Esophagus squamous epithelium (tissue), 5 donors: Measurements from ENCODE around the gene OR4K2. TPM values are rescaled to one million over a fixed set of nuclear protein-coding genes. Genes with fewer than 3 reads are reported as not detected.

ENCODE experiments used
- DNase-seq: peaks from one replicate; lab custom pipeline; 2025; lab: John Stamatoyannopoulos, UW
- H3K27ac ChIP-seq, 4 donors: fragments of 200-600 bp; sonication (generic); one replicate each; pipeline ENCODE4 v1.5.1; 2016 to 2019; ENCODE audit warnings: mild to moderate bottlenecking in 1 of 4
- H3K27me3 ChIP-seq, 4 donors: fragments of 200-600 bp; sonication (generic); 1 replicate in 3 of 4; 2 replicates in 1 of 4; pipeline versions ENCODE4 v1.5.1 to v1.6.0; 2017 to 2021; ENCODE audit warnings: antibody characterized with exemption in 1 of 4
- H3K36me3 ChIP-seq, 3 donors: fragments of 200-600 bp; sonication (generic); one replicate each; pipeline ENCODE4 v1.5.1; 2016 to 2019
- H3K4me1 ChIP-seq, 3 donors: fragments of 200-600 bp; sonication (generic); one replicate each; pipeline ENCODE4 v1.5.1; 2017 to 2019
- H3K4me3 ChIP-seq, 4 donors: fragments of 200-600 bp; sonication (generic); 1 replicate in 3 of 4; 2 replicates in 1 of 4; pipeline ENCODE4 v1.5.1; 2016 to 2019; ENCODE audit warnings: mild to moderate bottlenecking in 2 of 4, moderate library complexity in 1 of 4
- H3K9me3 ChIP-seq, 3 donors: fragments of 200-600 bp; sonication (generic); one replicate each; pipeline ENCODE4 v1.5.1; 2016 to 2019
- CTCF ChIP-seq, 6 experiments: fragments of 450-650 bp in 4 of 6; fragments of 200-600 bp in 2 of 6; sonication (generic) in 2 of 6; IDR thresholded peaks; one replicate each; pipeline ENCODE4 v1.5.1; 2016 to 2019; ENCODE audit warnings: antibody characterized with exemption in 6 of 6, mild to moderate bottlenecking in 4 of 6, moderate library complexity in 4 of 6
- POLR2A ChIP-seq, 4 donors: fragments of 450-650 bp; IDR thresholded peaks; one replicate each; pipeline ENCODE4 v1.6.1; 2017; ENCODE audit warnings: antibody characterized with exemption in 4 of 4, mild to moderate bottlenecking in 4 of 4, moderate library complexity in 3 of 4
- whole genome bisulfite sequencing, 2 donors: methylation state at CpG; one replicate each; pipeline ENCODE4 v1.1.5; 2018; 5-methylcytosine and 5-hydroxymethylcytosine counted together
- intact Hi-C: fragments of 100-400 bp; cut with DNase I; formaldehyde crosslinking; loops from one replicate; pipeline ENCODE4 v1.15.0; 2022
- total RNA-seq, 4 donors: library from RNA; depleted of rRNA; stranded (reverse); fragments of >200 nt; gene quantifications; one replicate each; pipeline ENCODE4 v1.1.0, GENCODE V29; 2016
- donor health status: DM: yes; HTN: yes; CAD: no.

Gene OR4K2
- total RNA-seq, 4 donors from 2014 or later = not detected

DNA sequence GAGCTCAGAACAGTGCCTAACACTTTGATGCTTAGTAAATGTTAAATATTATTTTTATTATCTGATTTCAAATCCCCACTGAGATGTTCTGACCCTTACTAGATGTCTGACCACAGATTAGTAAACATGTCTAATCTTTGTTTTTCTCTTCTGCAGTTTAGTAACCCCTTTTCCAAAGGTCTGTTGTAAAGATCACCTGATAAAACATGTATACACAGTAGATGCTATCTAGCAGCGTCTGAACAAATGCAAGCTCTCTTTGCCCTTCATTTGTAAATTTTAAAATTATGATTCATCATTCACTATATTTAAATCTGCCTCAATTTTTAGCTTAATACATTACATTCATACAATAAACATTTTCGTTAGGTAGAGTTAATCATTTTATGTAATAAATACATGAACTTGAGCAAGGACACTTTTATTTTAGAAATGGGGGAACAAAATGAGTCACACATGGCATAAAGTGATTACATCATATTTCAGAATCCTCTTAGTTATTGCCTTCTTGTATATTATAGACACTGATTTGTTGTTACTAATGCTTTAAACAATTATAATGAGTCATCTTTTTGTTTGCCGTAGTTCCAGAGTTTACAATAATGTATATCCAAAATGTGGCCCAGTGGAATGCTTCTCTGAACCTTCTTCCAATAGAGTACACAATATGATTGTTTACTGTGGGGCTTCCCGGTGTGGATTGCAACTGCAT lies 43.8 kb downstream of the OR4K2 start:
- H3K9me3 ChIP-seq = peaks cover 0 to 15% (median 3%) of the 10 kb centered on the region in 3 donors
- H3K27me3 ChIP-seq = no peaks in the 10 kb centered on the region
- H3K27ac ChIP-seq = no peak overlapping the region
- H3K4me3 ChIP-seq = no peak overlapping the region
- TF ChIP-seq POLR2A (IDR thresholded peaks at IDR 0.05) (no peak), CTCF (IDR thresholded peaks at IDR 0.05) (no peak)
- intact Hi-C loops = no loop called here
- 36 to 40% methylated on average over 4 of the region's 4 CpGs for WGBS, 2 donors
- no peaks in the 10 kb centered on the region for H3K4me1 ChIP-seq
- H3K36me3 ChIP-seq = no peaks in the 10 kb centered on the region
- no peak for DNase-seq

DNA sequence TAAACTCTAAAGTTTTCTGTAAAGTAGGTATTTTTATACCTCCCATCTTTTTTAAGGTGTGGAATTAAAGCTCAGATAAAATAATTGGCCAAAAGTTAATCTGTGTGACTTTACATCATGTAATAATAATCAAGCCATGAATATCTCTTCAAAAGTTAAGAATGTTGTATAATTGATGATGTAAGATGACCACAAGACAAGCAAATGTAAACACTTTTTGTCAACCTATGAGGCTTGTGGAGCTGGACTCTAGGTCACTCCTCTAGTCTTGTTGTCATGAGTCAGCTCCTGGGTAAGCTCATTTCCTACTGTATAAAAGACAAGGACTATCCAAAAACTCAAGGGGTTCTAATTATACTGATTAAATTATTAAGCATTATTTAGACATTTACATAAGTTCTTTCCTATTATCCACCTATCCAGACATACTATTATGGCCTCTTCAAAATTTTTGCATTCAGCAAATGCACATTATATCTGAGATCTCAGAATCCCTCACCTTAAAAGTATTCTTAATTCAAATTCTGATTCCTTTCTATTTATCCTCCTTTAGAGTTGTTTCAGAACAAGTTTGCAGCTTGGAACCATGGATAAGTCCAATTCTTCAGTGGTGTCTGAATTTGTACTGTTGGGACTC lies 45.2 kb downstream of the OR4K2 start, which contains the start of gene OR4K5:
Gene OR4K5, plus strand, starts transcription at position 587 of the 637 bp plus-strand sequence. Its CDS starts 0 bp downstream, at position 587.
- H3K27ac ChIP-seq = no peak within 1 kb of the TSS
- H3K9me3 ChIP-seq = peaks cover 0 to 15% (median 3%) of the 10 kb centered on the region in 3 donors
- H3K27me3 ChIP-seq = no peaks in the 10 kb centered on the region

GRCh38 chr14:19930617-19931016 lies 55.7 kb downstream of the OR4K2 start, which contains the start of gene OR4K1:
TSS of gene OR4K1 (plus strand) at chr14:19930917. CDS start at chr14:19935667, 4,750 bp downstream.
- H3K4me1 ChIP-seq = no peaks in the 10 kb centered on the region
- H3K27me3 ChIP-seq = no peaks in the 10 kb centered on the region
- whole genome bisulfite sequencing, 2 donors = 61 to 70% methylated on average over 3 of the region's 3 CpGs
- TF ChIP-seq POLR2A (IDR thresholded peaks at IDR 0.05) = no peak
- no peaks in the 10 kb centered on the region for H3K9me3 ChIP-seq
- intact Hi-C loops = no loop called here
- no peak within 1 kb of the TSS for H3K27ac ChIP-seq
- no peak within 1 kb of the TSS for H3K4me3 ChIP-seq
- no peaks in the 10 kb centered on the region for H3K36me3 ChIP-seq
- DNase-seq = no peak

More for the DNA sequence above, 45.2 kb downstream of the OR4K2 start, which contains the start of gene OR4K5:
- Histone ChIP-seq H3K4me3 (no peak within 1 kb of the TSS), H3K36me3 (no peaks in the 10 kb centered on the region), H3K4me1 (no peaks in the 10 kb centered on the region)
- intact Hi-C loops = no loop called here
- DNase-seq = no peak
- TF ChIP-seq POLR2A (IDR thresholded peaks at IDR 0.05) (no peak), CTCF (IDR thresholded peaks at IDR 0.05) (no peak)

Other genes starting within 250 kb of the OR4K2 start
- gene OR11H2, start 161.3 kb upstream of the OR4K2 start, total RNA-seq = not detected
- not detected for gene OR4Q3, start 131.6 kb upstream of the OR4K2 start, total RNA-seq
- gene OR4M1, start 101.6 kb upstream of the OR4K2 start, total RNA-seq = not detected
- gene OR4N2, start 71.4 kb upstream of the OR4K2 start, total RNA-seq = not detected
- not detected for gene OR4K5, start 45.5 kb downstream of the OR4K2 start, total RNA-seq
- not detected for gene OR4K1, start 55.8 kb downstream of the OR4K2 start, total RNA-seq
- not detected for gene OR4K15, start 100.4 kb downstream of the OR4K2 start, total RNA-seq
- gene OR4Q2, start 127.0 kb downstream of the OR4K2 start, total RNA-seq = not detected
- gene OR4K14, start 144.2 kb downstream of the OR4K2 start, total RNA-seq = not detected
- gene OR4K13, start 160.9 kb downstream of the OR4K2 start, total RNA-seq = not detected
- gene OR4L1, start 184.9 kb downstream of the OR4K2 start, total RNA-seq = not detected
- not detected for gene OR4K17, start 235.6 kb downstream of the OR4K2 start, total RNA-seq